ENCODE data around the gene FAM229B.

GRCh38 chr6:112037783-112038216 is 49.6 kb upstream of the FAM229B start:
- no peak for TF ChIP-seq CTCF (IDR thresholded peaks at IDR 0.05)
- no peak for TF ChIP-seq POLR2A (IDR thresholded peaks at IDR 0.05; ENCODE audit: low read depth)
- TF ChIP-seq EP300 (IDR thresholded peaks at IDR 0.05) = no peak
- TF ChIP-seq POLR2AphosphoS5 (IDR thresholded peaks at IDR 0.05) = peak; percentile 45 to 83
